Liver (tissue), 9 donors: ENCODE results near the gene CERKL. TPM values are rescaled to one million over a fixed set of nuclear protein-coding genes. Genes with fewer than 3 reads are reported as not detected.

Experiments
- DNase-seq: peaks from one replicate; pipeline ENCODE4 v3.0.0-alpha.2; 2017; ENCODE audit warnings: low spot score
- H3K27ac ChIP-seq, 2 donors: one replicate each; pipeline ENCODE4 v1.7.0; 2013; ENCODE audit warnings: inconsistent platforms in 2 of 2, low read length in 2 of 2, control low read depth in 1 of 2, low read depth in 1 of 2, mild to moderate bottlenecking in 1 of 2
- H3K27me3 ChIP-seq, 4 donors: one replicate each; pipeline versions ENCODE4 v1.6.1 to v1.7.0; 2013; ENCODE audit warnings: low read length in 3 of 4, inconsistent platforms in 1 of 4, mild to moderate bottlenecking in 1 of 4, moderate library complexity in 1 of 4; ENCODE audit not compliant: control insufficient read depth in 4 of 4, insufficient read depth in 4 of 4
- H3K36me3 ChIP-seq, 4 donors: one replicate each; pipeline versions ENCODE4 v1.6.1 to v1.7.0; 2013; ENCODE audit warnings: low read length in 3 of 4, mild to moderate bottlenecking in 3 of 4, low read depth in 1 of 4, moderate library complexity in 1 of 4; ENCODE audit not compliant: control insufficient read depth in 4 of 4, insufficient read depth in 3 of 4
- H3K4me1 ChIP-seq, 4 donors: one replicate each; pipeline versions ENCODE4 v1.6.1 to v1.7.0; 2013; ENCODE audit warnings: low read length in 3 of 4, mild to moderate bottlenecking in 3 of 4, moderate library complexity in 1 of 4; ENCODE audit not compliant: control insufficient read depth in 4 of 4, insufficient read depth in 4 of 4
- H3K4me3 ChIP-seq, 3 donors: one replicate each; pipeline versions ENCODE4 v1.6.1 to v1.7.0; 2013; ENCODE audit warnings: low read length in 3 of 3, control low read depth in 1 of 3, low read depth in 1 of 3, mild to moderate bottlenecking in 1 of 3
- H3K9ac ChIP-seq, 2 donors: one replicate each; pipeline ENCODE4 v1.7.0; 2013; ENCODE audit warnings: low read length in 2 of 2, mild to moderate bottlenecking in 2 of 2, moderate library complexity in 2 of 2, control low read depth in 1 of 2, low read depth in 1 of 2
- H3K9me3 ChIP-seq, 4 donors: one replicate each; pipeline versions ENCODE4 v1.6.1 to v1.7.0; 2013; ENCODE audit warnings: low read length in 3 of 4; ENCODE audit not compliant: control insufficient read depth in 4 of 4
- EGR1 ChIP-seq, 2 donors: IDR thresholded peaks; 2 replicates each; pipeline ENCODE4 v1.6.1; 2016 to 2018; ENCODE audit warnings: antibody characterized with exemption in 2 of 2, low read depth in 2 of 2
- FOXA1 ChIP-seq: IDR thresholded peaks from 2 replicates; pipeline ENCODE4 v1.6.1; 2016; ENCODE audit warnings: antibody characterized with exemption
- FOXA2 ChIP-seq: IDR thresholded peaks from 2 replicates; pipeline ENCODE4 v1.6.1; 2016; ENCODE audit warnings: antibody characterized with exemption
- GABPA ChIP-seq, 2 donors: IDR thresholded peaks in 1 of 2; conservative IDR thresholded peaks in 1 of 2; 2 replicates each; pipeline ENCODE4 v1.6.1; 2016; ENCODE audit warnings: antibody characterized with exemption in 2 of 2, mild to moderate bottlenecking in 1 of 2, moderate library complexity in 1 of 2
- HNF4A ChIP-seq, 2 donors: conservative IDR thresholded peaks; 2 replicates each; pipeline ENCODE4 v1.6.1; 2016; ENCODE audit warnings: antibody characterized with exemption in 2 of 2, mild to moderate bottlenecking in 2 of 2
- HNF4G ChIP-seq: IDR thresholded peaks from 2 replicates; pipeline ENCODE4 v1.6.1; 2016; ENCODE audit warnings: antibody characterized with exemption
- JUND ChIP-seq, 2 donors: IDR thresholded peaks; 2 replicates each; pipeline ENCODE4 v1.6.1; 2016; ENCODE audit warnings: antibody characterized with exemption in 2 of 2
- NR2F2 ChIP-seq: IDR thresholded peaks from 2 replicates; pipeline ENCODE4 v1.6.1; 2016; ENCODE audit warnings: antibody characterized with exemption
- RAD21 ChIP-seq, 2 donors: IDR thresholded peaks; 2 replicates each; pipeline ENCODE4 v1.6.1; 2016; ENCODE audit warnings: antibody characterized with exemption in 2 of 2, mild to moderate bottlenecking in 2 of 2
- RXRA ChIP-seq, 2 donors: IDR thresholded peaks; 2 replicates each; pipeline ENCODE4 v1.6.1; 2017 to 2018; ENCODE audit warnings: antibody characterized with exemption in 2 of 2, mild to moderate bottlenecking in 1 of 2
- SP1 ChIP-seq: IDR thresholded peaks from 2 replicates; pipeline ENCODE4 v1.6.1; 2018; ENCODE audit warnings: antibody characterized with exemption, mild to moderate bottlenecking
- TAF1 ChIP-seq: conservative IDR thresholded peaks from 2 replicates; pipeline ENCODE4 v1.6.1; 2016; ENCODE audit warnings: antibody characterized with exemption, mild to moderate bottlenecking
- YY1 ChIP-seq: IDR thresholded peaks from 2 replicates; pipeline ENCODE4 v1.6.1; 2016; ENCODE audit warnings: antibody characterized with exemption, mild to moderate bottlenecking
- WGBS: extraction: QIAGEN DNeasy Blood & Tissue Kit; methylation state at CpG from one replicate; pipeline ENCODE4 v1.1.7; 2013; 5-methylcytosine and 5-hydroxymethylcytosine counted together
- polyA plus RNA-seq, 2 donors: library from polyadenylated mRNA; stranded (reverse) in 1 of 2; unstranded in 1 of 2; fragments of 200-250 nt in 1 of 2; fragments of >200 nt in 1 of 2; fragmentation: Nextera tagmentation in 1 of 2; extraction: Ambion mirVana in 1 of 2; gene quantifications; one replicate each; pipeline versions ENCODE4 v1.2.1 to v1.2.3, GENCODE V29; 2013 to 2015
- total RNA-seq, 2 donors: library from RNA; depleted of rRNA; stranded (reverse); fragments of >200 nt; gene quantifications; one replicate each; pipeline ENCODE4 v1.2.3, GENCODE V29; 2014
- TF ChIP-seq, protein P1 (sequence below): IDR thresholded peaks from 2 replicates; pipeline ENCODE4 v1.6.1; 2016; ENCODE audit warnings: antibody characterized with exemption
- TF ChIP-seq, protein P2 (sequence below): IDR thresholded peaks from 2 replicates; pipeline ENCODE4 v1.6.1; 2016; ENCODE audit warnings: antibody characterized with exemption
- TF ChIP-seq, protein P3 (sequence below): IDR thresholded peaks from 2 replicates; pipeline ENCODE4 v1.6.1; 2016; ENCODE audit warnings: antibody characterized with exemption
- TF ChIP-seq, protein P4 (sequence below): IDR thresholded peaks from 2 replicates; pipeline ENCODE4 v1.6.1; 2016; ENCODE audit warnings: antibody characterized with exemption, mild to moderate bottlenecking
- TF ChIP-seq, protein P5 (sequence below): fragments of 150-350 bp; IDR thresholded peaks from 2 replicates; pipeline ENCODE4 v1.5.1; 2017; ENCODE audit warnings: improper control_type of control experiment, low read depth, low read length; ENCODE audit not compliant: missing input control
- donor health status: healthy.
- donor health status: healthy.
- donor health status: healthy.
- donor health status: healthy.
- donor health status: healthy.

The CERKL gene
- total and polyA plus RNA-seq, 4 donors: 0.50 to 0.79 TPM; not detected in 2

DNA sequence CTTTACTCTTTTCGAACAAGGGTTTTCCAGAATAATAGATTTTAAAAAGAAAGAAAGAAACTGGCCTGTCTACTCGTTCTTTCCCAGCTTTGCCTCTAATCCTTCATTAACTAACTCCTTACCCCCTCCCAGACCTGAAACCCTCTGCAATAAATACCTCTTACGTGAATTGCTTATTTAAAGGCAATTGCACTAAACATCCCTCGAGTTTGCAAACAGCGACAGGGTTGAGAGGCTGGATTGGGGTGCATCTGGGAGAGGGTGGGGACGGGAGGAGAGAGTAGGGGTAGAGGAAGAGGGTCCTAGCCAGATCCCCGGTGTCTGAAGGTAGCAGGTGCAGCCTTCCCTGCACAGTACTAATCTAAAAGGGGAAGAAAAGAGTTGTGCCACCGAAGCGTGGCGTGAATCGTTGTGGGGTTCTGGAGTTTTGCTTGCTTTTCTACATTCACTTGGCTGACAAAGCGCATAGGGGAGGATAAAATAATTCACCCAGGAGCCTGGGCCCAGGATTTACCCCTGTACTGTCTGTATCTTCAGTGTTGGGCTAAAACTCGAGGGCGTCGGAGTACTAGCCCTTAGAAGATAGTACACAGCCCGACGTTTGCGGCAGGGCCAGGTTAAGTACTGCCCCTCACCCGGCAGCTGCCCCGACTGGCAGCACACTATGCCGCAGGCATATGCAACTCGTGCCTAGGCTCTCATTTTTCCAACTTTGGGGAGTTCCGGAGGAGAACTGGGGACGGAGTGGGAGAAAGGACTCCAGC lies 25.3 kb upstream of the CERKL start:
- H3K9me3 ChIP-seq: peaks cover 0 to 5% (median 2%) of the 10 kb centered on the region in 4 donors
- H3K27ac ChIP-seq: no peak overlapping the region
- peaks cover 3 to 15% (median 6%) of the 10 kb centered on the region in 4 donors for H3K4me1 ChIP-seq
- H3K4me3 ChIP-seq: no peak overlapping the region
- TF ChIP-seq RXRA (IDR thresholded peaks at IDR 0.05) (no peak), HNF4G (no peak), TAF1 (no peak), GABPA (IDR thresholded peaks at IDR 0.05 in 1 of 2, conservative IDR thresholded peaks at IDR 0.05 in 1 of 2) (no peak), NR2F2 (no peak), YY1 (no peak), FOXA1 (no peak), EGR1 (IDR thresholded peaks at IDR 0.05; ENCODE audit: low read depth in 2 of 2) (no peak), SP1 (no peak), HNF4A (conservative IDR thresholded peaks at IDR 0.05) (no peak)
- TF ChIP-seq, protein P1, sequence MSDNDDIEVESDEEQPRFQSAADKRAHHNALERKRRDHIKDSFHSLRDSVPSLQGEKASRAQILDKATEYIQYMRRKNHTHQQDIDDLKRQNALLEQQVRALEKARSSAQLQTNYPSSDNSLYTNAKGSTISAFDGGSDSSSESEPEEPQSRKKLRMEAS: no peak
- TF ChIP-seq, protein P2, sequence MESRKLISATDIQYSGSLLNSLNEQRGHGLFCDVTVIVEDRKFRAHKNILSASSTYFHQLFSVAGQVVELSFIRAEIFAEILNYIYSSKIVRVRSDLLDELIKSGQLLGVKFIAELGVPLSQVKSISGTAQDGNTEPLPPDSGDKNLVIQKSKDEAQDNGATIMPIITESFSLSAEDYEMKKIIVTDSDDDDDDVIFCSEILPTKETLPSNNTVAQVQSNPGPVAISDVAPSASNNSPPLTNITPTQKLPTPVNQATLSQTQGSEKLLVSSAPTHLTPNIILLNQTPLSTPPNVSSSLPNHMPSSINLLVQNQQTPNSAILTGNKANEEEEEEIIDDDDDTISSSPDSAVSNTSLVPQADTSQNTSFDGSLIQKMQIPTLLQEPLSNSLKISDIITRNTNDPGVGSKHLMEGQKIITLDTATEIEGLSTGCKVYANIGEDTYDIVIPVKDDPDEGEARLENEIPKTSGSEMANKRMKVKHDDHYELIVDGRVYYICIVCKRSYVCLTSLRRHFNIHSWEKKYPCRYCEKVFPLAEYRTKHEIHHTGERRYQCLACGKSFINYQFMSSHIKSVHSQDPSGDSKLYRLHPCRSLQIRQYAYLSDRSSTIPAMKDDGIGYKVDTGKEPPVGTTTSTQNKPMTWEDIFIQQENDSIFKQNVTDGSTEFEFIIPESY: no peak
- DNase-seq: no peak
- WGBS: 9% methylated on average over 24 of the region's 24 CpGs
- H3K36me3 ChIP-seq: no peaks in the 10 kb centered on the region
- peaks cover 9 to 36% (median 12%) of the 10 kb centered on the region in 4 donors for H3K27me3 ChIP-seq
- H3K9ac ChIP-seq: no peak overlapping the region

DNA sequence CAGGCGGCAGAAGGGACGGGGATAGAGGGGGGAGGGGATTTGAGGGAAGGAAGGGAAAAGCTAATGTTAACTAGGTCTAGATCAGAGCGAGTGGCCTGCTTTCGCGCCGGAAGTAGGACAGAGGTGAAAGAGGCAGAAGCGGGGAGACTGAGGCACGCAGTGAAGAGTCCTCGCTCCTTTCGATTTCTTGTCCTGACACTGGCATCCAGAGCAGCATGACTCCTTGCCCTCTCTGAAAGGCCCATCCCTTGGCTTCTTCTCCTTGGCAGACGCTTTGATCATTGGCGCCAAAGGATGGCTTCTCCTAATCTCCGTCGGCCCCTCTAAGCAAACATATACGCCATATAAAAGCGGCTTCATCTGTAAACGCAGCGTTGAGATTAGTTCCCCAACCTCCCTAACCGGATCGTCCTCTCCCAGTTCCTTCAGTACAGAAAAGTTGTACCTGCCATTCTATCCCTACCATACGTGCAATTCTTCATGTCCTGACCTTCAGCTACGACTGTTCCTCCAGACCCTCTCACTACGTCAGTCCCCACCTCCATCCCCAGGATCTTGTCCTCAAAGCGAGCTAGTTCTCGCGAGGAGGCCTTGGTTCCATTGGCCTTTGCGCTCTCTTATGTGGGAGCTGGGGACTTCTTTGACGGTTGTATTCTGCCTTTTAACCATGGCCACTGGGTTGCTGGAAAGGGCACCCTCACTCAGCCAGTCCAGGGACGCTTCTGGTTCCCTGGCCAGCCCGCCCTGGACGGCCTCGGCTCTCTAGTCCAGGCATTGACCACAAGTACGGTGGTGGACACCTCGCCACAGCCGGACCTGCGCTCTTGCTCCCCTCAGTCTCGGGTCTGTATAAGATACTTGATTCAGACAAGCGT lies 24.3 kb upstream of the CERKL start:
- DNase-seq: no peak
- H3K9me3 ChIP-seq: peaks cover 0 to 5% (median 2%) of the 10 kb centered on the region in 4 donors
- peaks cover 3 to 15% (median 6%) of the 10 kb centered on the region in 4 donors for H3K4me1 ChIP-seq
- H3K36me3 ChIP-seq: no peaks in the 10 kb centered on the region
- no peak overlapping the region for H3K9ac ChIP-seq
- TF ChIP-seq, protein P3, sequence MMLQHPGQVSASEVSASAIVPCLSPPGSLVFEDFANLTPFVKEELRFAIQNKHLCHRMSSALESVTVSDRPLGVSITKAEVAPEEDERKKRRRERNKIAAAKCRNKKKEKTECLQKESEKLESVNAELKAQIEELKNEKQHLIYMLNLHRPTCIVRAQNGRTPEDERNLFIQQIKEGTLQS: no peak
- no peak for TF ChIP-seq EGR1 (IDR thresholded peaks at IDR 0.05; ENCODE audit: low read depth in 2 of 2)
- TF ChIP-seq HNF4G: no peak
- TF ChIP-seq TAF1: no peak
- TF ChIP-seq, protein P2: no peak
- TF ChIP-seq, protein P1: no peak
- TF ChIP-seq FOXA1: no peak
- TF ChIP-seq, protein P4, sequence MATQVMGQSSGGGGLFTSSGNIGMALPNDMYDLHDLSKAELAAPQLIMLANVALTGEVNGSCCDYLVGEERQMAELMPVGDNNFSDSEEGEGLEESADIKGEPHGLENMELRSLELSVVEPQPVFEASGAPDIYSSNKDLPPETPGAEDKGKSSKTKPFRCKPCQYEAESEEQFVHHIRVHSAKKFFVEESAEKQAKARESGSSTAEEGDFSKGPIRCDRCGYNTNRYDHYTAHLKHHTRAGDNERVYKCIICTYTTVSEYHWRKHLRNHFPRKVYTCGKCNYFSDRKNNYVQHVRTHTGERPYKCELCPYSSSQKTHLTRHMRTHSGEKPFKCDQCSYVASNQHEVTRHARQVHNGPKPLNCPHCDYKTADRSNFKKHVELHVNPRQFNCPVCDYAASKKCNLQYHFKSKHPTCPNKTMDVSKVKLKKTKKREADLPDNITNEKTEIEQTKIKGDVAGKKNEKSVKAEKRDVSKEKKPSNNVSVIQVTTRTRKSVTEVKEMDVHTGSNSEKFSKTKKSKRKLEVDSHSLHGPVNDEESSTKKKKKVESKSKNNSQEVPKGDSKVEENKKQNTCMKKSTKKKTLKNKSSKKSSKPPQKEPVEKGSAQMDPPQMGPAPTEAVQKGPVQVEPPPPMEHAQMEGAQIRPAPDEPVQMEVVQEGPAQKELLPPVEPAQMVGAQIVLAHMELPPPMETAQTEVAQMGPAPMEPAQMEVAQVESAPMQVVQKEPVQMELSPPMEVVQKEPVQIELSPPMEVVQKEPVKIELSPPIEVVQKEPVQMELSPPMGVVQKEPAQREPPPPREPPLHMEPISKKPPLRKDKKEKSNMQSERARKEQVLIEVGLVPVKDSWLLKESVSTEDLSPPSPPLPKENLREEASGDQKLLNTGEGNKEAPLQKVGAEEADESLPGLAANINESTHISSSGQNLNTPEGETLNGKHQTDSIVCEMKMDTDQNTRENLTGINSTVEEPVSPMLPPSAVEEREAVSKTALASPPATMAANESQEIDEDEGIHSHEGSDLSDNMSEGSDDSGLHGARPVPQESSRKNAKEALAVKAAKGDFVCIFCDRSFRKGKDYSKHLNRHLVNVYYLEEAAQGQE: no peak
- no peak for TF ChIP-seq RAD21 (IDR thresholded peaks at IDR 0.05)
- no peak for TF ChIP-seq JUND (IDR thresholded peaks at IDR 0.05)
- TF ChIP-seq, protein P5, sequence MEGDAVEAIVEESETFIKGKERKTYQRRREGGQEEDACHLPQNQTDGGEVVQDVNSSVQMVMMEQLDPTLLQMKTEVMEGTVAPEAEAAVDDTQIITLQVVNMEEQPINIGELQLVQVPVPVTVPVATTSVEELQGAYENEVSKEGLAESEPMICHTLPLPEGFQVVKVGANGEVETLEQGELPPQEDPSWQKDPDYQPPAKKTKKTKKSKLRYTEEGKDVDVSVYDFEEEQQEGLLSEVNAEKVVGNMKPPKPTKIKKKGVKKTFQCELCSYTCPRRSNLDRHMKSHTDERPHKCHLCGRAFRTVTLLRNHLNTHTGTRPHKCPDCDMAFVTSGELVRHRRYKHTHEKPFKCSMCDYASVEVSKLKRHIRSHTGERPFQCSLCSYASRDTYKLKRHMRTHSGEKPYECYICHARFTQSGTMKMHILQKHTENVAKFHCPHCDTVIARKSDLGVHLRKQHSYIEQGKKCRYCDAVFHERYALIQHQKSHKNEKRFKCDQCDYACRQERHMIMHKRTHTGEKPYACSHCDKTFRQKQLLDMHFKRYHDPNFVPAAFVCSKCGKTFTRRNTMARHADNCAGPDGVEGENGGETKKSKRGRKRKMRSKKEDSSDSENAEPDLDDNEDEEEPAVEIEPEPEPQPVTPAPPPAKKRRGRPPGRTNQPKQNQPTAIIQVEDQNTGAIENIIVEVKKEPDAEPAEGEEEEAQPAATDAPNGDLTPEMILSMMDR: no peak
- TF ChIP-seq NR2F2: no peak
- no peak for TF ChIP-seq GABPA (IDR thresholded peaks at IDR 0.05 in 1 of 2, conservative IDR thresholded peaks at IDR 0.05 in 1 of 2)
- no peak for TF ChIP-seq RXRA (IDR thresholded peaks at IDR 0.05)
- TF ChIP-seq HNF4A (conservative IDR thresholded peaks at IDR 0.05): no peak
- no peak for TF ChIP-seq FOXA2
- TF ChIP-seq YY1: no peak
- no peak for TF ChIP-seq SP1
- WGBS: 5% methylated on average over 38 of the region's 38 CpGs
- H3K27me3 ChIP-seq: peaks cover 9 to 33% (median 12%) of the 10 kb centered on the region in 4 donors
- no peak overlapping the region for H3K4me3 ChIP-seq
- no peak overlapping the region for H3K27ac ChIP-seq
